IMR-90 (cell line): ENCODE results near the gene ANKFN1. TPM values are rescaled to one million over a fixed set of nuclear protein-coding genes. Genes with fewer than 3 reads are reported as not detected.

Experiments used
- ATAC-seq: fragments of 200-7000 bp; cut with Tn5 transposase; 2 replicates; pipeline ENCODE4 v1.9.1; 2020; ENCODE audit warnings: low read depth, mild to moderate bottlenecking, moderate library complexity
- BruUV-seq: library from RNA; stranded (reverse); fragments of 400-500 nt; replicated peaks from 2 replicates; lab custom pipeline; 2021; lab: Mats Ljungman, UMichigan
- CTCF ChIA-PET: fragments of 300-600 bp; formaldehyde crosslinking; extraction: SDS; loops from one replicate; lab custom pipeline; 2021; ENCODE audit warnings: antibody characterized with exemption; lab: Yijun Ruan, JAX
- POLR2A ChIA-PET: fragments of 300-600 bp; sonication (Branson Sonifier 250); formaldehyde crosslinking; loops from one replicate; lab custom pipeline; 2022; ENCODE audit warnings: antibody characterized with exemption; ENCODE audit not compliant: unreplicated experiment; lab: Charles Lee
- DNase-seq: peaks from one replicate; pipeline ENCODE4 v3.0.0; 2013
- H2AFZ ChIP-seq: replicated peaks from 2 replicates; pipeline ENCODE3; 2013; ENCODE audit warnings: low read length, mild to moderate bottlenecking; ENCODE audit not compliant: poor library complexity
- H2AK5ac ChIP-seq: 2 replicates; pipeline ENCODE4 v1.6.1; 2013; ENCODE audit warnings: low read depth, low read length, inconsistent platforms
- H2AK9ac ChIP-seq: replicated peaks from 2 replicates; pipeline ENCODE3; 2013; ENCODE audit warnings: mild to moderate bottlenecking, low read depth, low read length, moderate library complexity; ENCODE audit not compliant: poor library complexity
- H2BK120ac ChIP-seq: 2 replicates; pipeline ENCODE4 v1.6.1; 2013; ENCODE audit warnings: low read depth, low read length, inconsistent platforms
- H2BK15ac ChIP-seq: 3 replicates; pipeline ENCODE4 v1.6.1; 2013; ENCODE audit warnings: low read depth, low read length, inconsistent platforms
- H2BK20ac ChIP-seq: 2 replicates; pipeline ENCODE4 v1.6.1; 2013; ENCODE audit warnings: low read depth, mild to moderate bottlenecking, inconsistent platforms, low read length, moderate library complexity
- H2BK5ac ChIP-seq: 2 replicates; pipeline ENCODE4 v1.6.1; 2013; ENCODE audit warnings: mild to moderate bottlenecking, low read depth, low read length, inconsistent platforms; ENCODE audit not compliant: poor library complexity, severe bottlenecking
- H3K14ac ChIP-seq: replicated peaks from 2 replicates; pipeline ENCODE4 v1.6.1; 2013; ENCODE audit warnings: low read depth, low read length, inconsistent platforms
- H3K18ac ChIP-seq: 2 replicates; pipeline ENCODE4 v1.6.1; 2013; ENCODE audit warnings: low read depth, low read length, control low read depth
- H3K23ac ChIP-seq: 2 replicates; pipeline ENCODE4 v1.6.1; 2013; ENCODE audit warnings: low read depth, low read length, inconsistent platforms
- H3K27ac ChIP-seq: 2 replicates; pipeline ENCODE4 v1.5.1; 2013; ENCODE audit warnings: mild to moderate bottlenecking, control low read depth, low read length; ENCODE audit not compliant: insufficient read depth
- H3K27me3 ChIP-seq: 2 replicates; pipeline ENCODE4 v1.6.1; 2013; ENCODE audit warnings: low read length; ENCODE audit not compliant: control insufficient read depth, insufficient read depth
- H3K36me3 ChIP-seq: 2 replicates; pipeline ENCODE4 v1.6.1; 2013; ENCODE audit warnings: low read length, mixed read lengths; ENCODE audit not compliant: control insufficient read depth, insufficient read depth
- H3K4ac ChIP-seq: 2 replicates; pipeline ENCODE4 v1.6.1; 2013; ENCODE audit warnings: low read depth, low read length, inconsistent platforms
- H3K4me1 ChIP-seq: 2 replicates; pipeline ENCODE4 v1.6.1; 2013; ENCODE audit warnings: low read length, mixed read lengths; ENCODE audit not compliant: control insufficient read depth, insufficient read depth
- H3K4me2 ChIP-seq: 2 replicates; pipeline ENCODE4 v1.6.1; 2013; ENCODE audit warnings: low read depth, mild to moderate bottlenecking, control low read depth, low read length, moderate library complexity
- H3K4me3 ChIP-seq: 2 replicates; pipeline ENCODE4 v1.5.1; 2013; ENCODE audit warnings: low read depth, mild to moderate bottlenecking, control low read depth, low read length, moderate library complexity; ENCODE audit not compliant: insufficient read depth
- H3K56ac ChIP-seq: 2 replicates; pipeline ENCODE4 v1.6.1; 2013; ENCODE audit warnings: low read length, inconsistent platforms; ENCODE audit not compliant: insufficient read depth; ENCODE audit errors: extremely low read depth
- H3K79me1 ChIP-seq, 2 experiments: 2 replicates each; pipeline ENCODE4 v1.6.1; 2013; ENCODE audit warnings: low read length in 2 of 2, inconsistent platforms in 1 of 2, low read depth in 1 of 2
- H3K9ac ChIP-seq: 2 replicates; pipeline ENCODE4 v1.6.1; 2013; ENCODE audit warnings: low read depth, low read length, control low read depth
- H3K9me1 ChIP-seq: 2 replicates; pipeline ENCODE4 v1.6.1; 2013; ENCODE audit warnings: low read length, inconsistent platforms; ENCODE audit not compliant: insufficient read depth
- H3K9me3 ChIP-seq: 2 replicates; pipeline ENCODE4 v1.6.1; 2013; ENCODE audit warnings: low read length; ENCODE audit not compliant: control insufficient read depth, insufficient read depth
- H4K20me1 ChIP-seq: 2 replicates; pipeline ENCODE4 v1.6.1; 2013; ENCODE audit warnings: low read length, inconsistent platforms; ENCODE audit not compliant: insufficient read depth
- H4K5ac ChIP-seq: 2 replicates; pipeline ENCODE4 v1.6.1; 2013; ENCODE audit warnings: mild to moderate bottlenecking, low read depth, low read length, control low read depth
- H4K8ac ChIP-seq, 2 experiments: 2 replicates each; pipeline ENCODE4 v1.6.1; 2013; ENCODE audit warnings: low read depth in 2 of 2, low read length in 2 of 2, control low read depth in 1 of 2, inconsistent platforms in 1 of 2
- H4K91ac ChIP-seq: 2 replicates; pipeline ENCODE4 v1.6.1; 2013; ENCODE audit warnings: low read depth, low read length, inconsistent platforms; ENCODE audit not compliant: insufficient read depth
- BHLHE40 ChIP-seq: fragments of 150-350 bp; IDR thresholded peaks from 2 replicates; pipeline ENCODE4 v1.6.1; 2016; ENCODE audit warnings: mild to moderate bottlenecking, low read depth, low read length
- CEBPB ChIP-seq: IDR thresholded peaks from 2 replicates; pipeline ENCODE4 v1.6.1; 2012; ENCODE audit warnings: low read depth, low read length, improper control_type of control experiment
- CHD1 ChIP-seq: IDR thresholded peaks from 2 replicates; pipeline ENCODE4 v1.6.1; 2012; ENCODE audit warnings: low read depth, low read length, improper control_type of control experiment
- FOS ChIP-seq: fragments of 150-350 bp; IDR thresholded peaks from 2 replicates; pipeline ENCODE4 v1.6.1; 2016; ENCODE audit warnings: low read depth, low read length
- MAFK ChIP-seq: IDR thresholded peaks from 2 replicates; pipeline ENCODE4 v1.6.1; 2012; ENCODE audit warnings: low read depth, low read length, improper control_type of control experiment
- MAZ ChIP-seq: IDR thresholded peaks from 2 replicates; pipeline ENCODE4 v1.6.1; 2012; ENCODE audit warnings: low read depth, mild to moderate bottlenecking, low read length, improper control_type of control experiment, moderate library complexity, borderline replicate concordance
- MXI1 ChIP-seq: IDR thresholded peaks from 2 replicates; pipeline ENCODE4 v1.6.1; 2012; ENCODE audit warnings: low read depth, mild to moderate bottlenecking, low read length, moderate library complexity, borderline replicate concordance
- NFE2L2 ChIP-seq: fragments of 150-350 bp; IDR thresholded peaks from 2 replicates; pipeline ENCODE4 v1.6.1; 2016; ENCODE audit warnings: low read depth, mild to moderate bottlenecking, low read length
- POLR2A ChIP-seq: IDR thresholded peaks from 2 replicates; pipeline ENCODE4 v1.6.1; 2012; ENCODE audit warnings: mild to moderate bottlenecking, low read depth, low read length
- RAD21 ChIP-seq: IDR thresholded peaks from 2 replicates; pipeline ENCODE4 v1.6.1; 2012; ENCODE audit warnings: low read length, improper control_type of control experiment
- RCOR1 ChIP-seq: IDR thresholded peaks from 2 replicates; pipeline ENCODE4 v1.6.1; 2012; ENCODE audit warnings: mild to moderate bottlenecking, low read length, improper control_type of control experiment; ENCODE audit not compliant: insufficient replicate concordance
- RFX5 ChIP-seq: IDR thresholded peaks from 2 replicates; pipeline ENCODE4 v1.8.0; 2012; ENCODE audit warnings: low read depth, mild to moderate bottlenecking, low read length, moderate library complexity
- WGBS, 2 experiments: methylation state at CpG; one replicate each; pipeline versions ENCODE4 v1.1.5 to v1.1.7; 2013; ENCODE audit warnings: missing lambda C conversion rate in 2 of 2; ENCODE audit not compliant: insufficient read length in 1 of 2; ENCODE audit errors: extremely low coverage in 2 of 2; 5-methylcytosine and 5-hydroxymethylcytosine counted together
- dilution Hi-C: fragments of 300-500 bp; cut with HindIII; formaldehyde crosslinking; loops from one replicate; pipeline ENCODE4 v1.14.3; 2018; ENCODE audit warnings: low sequenced_read_pairs; ENCODE audit not compliant: unreplicated experiment
- in situ Hi-C: fragments of 300-500 bp; cut with MboI; formaldehyde crosslinking; loops from 3 replicates; pipeline ENCODE4 v1.14.3; 2019; ENCODE audit warnings: low sequenced_read_pairs, inconsistent platforms, mixed read lengths
- intact Hi-C: fragments of 100-400 bp; cut with micrococcal nuclease; formaldehyde crosslinking; loops from 2 replicates; pipeline ENCODE4 v1.10.0; 2022
- polyA plus RNA-seq, 3 experiments: library from polyadenylated mRNA; depleted of rRNA; stranded (reverse); fragments of >200 nt; gene quantifications; 2 replicates each; pipeline ENCODE4 v1.2.3, GENCODE V29; 2012; ENCODE audit warnings: low replicate concordance in 1 of 3
- total RNA-seq: library from RNA; depleted of rRNA; stranded (reverse); fragments of >200 nt; gene quantifications from 2 replicates; pipeline ENCODE4 v1.2.3, GENCODE V29; 2012
- TF ChIP-seq, protein P1 (sequence below): fragments of 150-350 bp; IDR thresholded peaks from 2 replicates; pipeline ENCODE4 v1.6.1; 2016; ENCODE audit warnings: low read depth, mild to moderate bottlenecking, low read length, moderate library complexity, borderline replicate concordance
- TF ChIP-seq, protein P2 (sequence below): fragments of 150-350 bp; IDR thresholded peaks from 2 replicates; pipeline ENCODE4 v1.6.1; 2017; ENCODE audit warnings: mild to moderate bottlenecking, antibody characterized with exemption, low read length, low read depth
- TF ChIP-seq, protein P3 (sequence below): conservative IDR thresholded peaks from 2 replicates; pipeline ENCODE4 v1.5.1; 2012; ENCODE audit warnings: mild to moderate bottlenecking, low read depth, low read length, improper control_type of control experiment

ANKFN1 gene
- total and polyA plus RNA-seq, 2 of the 4 experiments (the other 2 are of a cell fraction), result not detected

DNA sequence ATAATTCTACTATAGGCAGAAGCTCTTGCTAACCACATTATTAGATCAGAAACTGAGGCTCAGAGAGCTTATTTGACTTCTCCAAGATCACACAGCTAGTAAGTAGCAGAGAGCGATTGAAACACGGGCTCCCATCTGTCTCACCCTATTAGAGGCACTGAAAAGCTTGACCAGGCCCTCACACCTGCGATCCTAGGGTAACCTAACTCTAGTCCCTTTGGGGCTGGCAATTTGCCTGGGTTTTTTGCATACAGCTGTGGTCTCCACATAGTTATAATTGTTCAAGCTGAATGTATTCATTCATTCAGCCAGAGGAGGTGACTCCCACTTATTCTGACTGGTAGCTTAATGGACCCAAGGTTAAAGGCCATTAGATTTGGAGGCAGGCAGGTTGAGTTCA, 121.2 kb downstream of the ANKFN1 start:
- Histone ChIP-seq H2AK9ac (no peak overlapping the region), H4K91ac (no peak overlapping the region), H3K9ac (no peak overlapping the region), H3K18ac (no peak overlapping the region), H3K23ac (no peak overlapping the region), H2AK5ac (no peak overlapping the region), H2BK5ac (no peak overlapping the region), H3K4me1 (no peaks in the 10 kb centered on the region), H2BK120ac (no peak overlapping the region), H3K9me3 (no peaks in the 10 kb centered on the region), H3K4me2 (no peak overlapping the region), H3K27ac (no peak overlapping the region), H3K4ac (no peak overlapping the region), H3K9me1 (no peaks in the 10 kb centered on the region), H4K8ac (no peak overlapping the region), H4K20me1 (no peaks in the 10 kb centered on the region), H3K79me1 (no peaks in the 10 kb centered on the region), H3K14ac (no peak overlapping the region), H3K36me3 (no peaks in the 10 kb centered on the region), H3K56ac (no peak overlapping the region), H3K27me3 (no peaks in the 10 kb centered on the region), H2BK20ac (no peak overlapping the region), H4K5ac (no peak overlapping the region), H3K4me3 (no peak overlapping the region), H2AFZ (no peak overlapping the region), H2BK15ac (no peak overlapping the region)
- ATAC-seq, result no peak
- in situ Hi-C loops, result no loop called here
- ChIA-PET CTCF (no interaction called here), POLR2A (no interaction called here)
- no peak for DNase-seq
- dilution Hi-C loops, result no loop called here
- WGBS, 2 experiments, result no CpG with 5 or more reads among the region's 3 CpGs
- BruUV-seq, result no TSS peak
- no peak for TF ChIP-seq CHD1
- TF ChIP-seq, protein P1, sequence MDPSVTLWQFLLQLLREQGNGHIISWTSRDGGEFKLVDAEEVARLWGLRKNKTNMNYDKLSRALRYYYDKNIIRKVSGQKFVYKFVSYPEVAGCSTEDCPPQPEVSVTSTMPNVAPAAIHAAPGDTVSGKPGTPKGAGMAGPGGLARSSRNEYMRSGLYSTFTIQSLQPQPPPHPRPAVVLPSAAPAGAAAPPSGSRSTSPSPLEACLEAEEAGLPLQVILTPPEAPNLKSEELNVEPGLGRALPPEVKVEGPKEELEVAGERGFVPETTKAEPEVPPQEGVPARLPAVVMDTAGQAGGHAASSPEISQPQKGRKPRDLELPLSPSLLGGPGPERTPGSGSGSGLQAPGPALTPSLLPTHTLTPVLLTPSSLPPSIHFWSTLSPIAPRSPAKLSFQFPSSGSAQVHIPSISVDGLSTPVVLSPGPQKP, result no peak
- no peak for TF ChIP-seq CEBPB
- TF ChIP-seq, protein P2, sequence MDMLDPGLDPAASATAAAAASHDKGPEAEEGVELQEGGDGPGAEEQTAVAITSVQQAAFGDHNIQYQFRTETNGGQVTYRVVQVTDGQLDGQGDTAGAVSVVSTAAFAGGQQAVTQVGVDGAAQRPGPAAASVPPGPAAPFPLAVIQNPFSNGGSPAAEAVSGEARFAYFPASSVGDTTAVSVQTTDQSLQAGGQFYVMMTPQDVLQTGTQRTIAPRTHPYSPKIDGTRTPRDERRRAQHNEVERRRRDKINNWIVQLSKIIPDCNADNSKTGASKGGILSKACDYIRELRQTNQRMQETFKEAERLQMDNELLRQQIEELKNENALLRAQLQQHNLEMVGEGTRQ, result no peak
- TF ChIP-seq RAD21, result no peak
- no peak for TF ChIP-seq POLR2A
- no peak for TF ChIP-seq FOS
- no peak for TF ChIP-seq MXI1
- TF ChIP-seq BHLHE40, result no peak
- no peak for TF ChIP-seq RCOR1
- no peak for TF ChIP-seq MAZ
- TF ChIP-seq, protein P3, sequence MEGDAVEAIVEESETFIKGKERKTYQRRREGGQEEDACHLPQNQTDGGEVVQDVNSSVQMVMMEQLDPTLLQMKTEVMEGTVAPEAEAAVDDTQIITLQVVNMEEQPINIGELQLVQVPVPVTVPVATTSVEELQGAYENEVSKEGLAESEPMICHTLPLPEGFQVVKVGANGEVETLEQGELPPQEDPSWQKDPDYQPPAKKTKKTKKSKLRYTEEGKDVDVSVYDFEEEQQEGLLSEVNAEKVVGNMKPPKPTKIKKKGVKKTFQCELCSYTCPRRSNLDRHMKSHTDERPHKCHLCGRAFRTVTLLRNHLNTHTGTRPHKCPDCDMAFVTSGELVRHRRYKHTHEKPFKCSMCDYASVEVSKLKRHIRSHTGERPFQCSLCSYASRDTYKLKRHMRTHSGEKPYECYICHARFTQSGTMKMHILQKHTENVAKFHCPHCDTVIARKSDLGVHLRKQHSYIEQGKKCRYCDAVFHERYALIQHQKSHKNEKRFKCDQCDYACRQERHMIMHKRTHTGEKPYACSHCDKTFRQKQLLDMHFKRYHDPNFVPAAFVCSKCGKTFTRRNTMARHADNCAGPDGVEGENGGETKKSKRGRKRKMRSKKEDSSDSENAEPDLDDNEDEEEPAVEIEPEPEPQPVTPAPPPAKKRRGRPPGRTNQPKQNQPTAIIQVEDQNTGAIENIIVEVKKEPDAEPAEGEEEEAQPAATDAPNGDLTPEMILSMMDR, result no peak
- no peak for TF ChIP-seq NFE2L2
- no peak for TF ChIP-seq MAFK
- no peak for TF ChIP-seq RFX5
- intact Hi-C loops, result no loop called here
